ENCODE measurements around the gene EHD2. TPM values are rescaled to one million over a fixed set of nuclear protein-coding genes. Genes with fewer than 3 reads are reported as not detected.

EHD2 gene
- total RNA-seq, 1 experiment from 2014 or later = 2.9 TPM

DNA sequence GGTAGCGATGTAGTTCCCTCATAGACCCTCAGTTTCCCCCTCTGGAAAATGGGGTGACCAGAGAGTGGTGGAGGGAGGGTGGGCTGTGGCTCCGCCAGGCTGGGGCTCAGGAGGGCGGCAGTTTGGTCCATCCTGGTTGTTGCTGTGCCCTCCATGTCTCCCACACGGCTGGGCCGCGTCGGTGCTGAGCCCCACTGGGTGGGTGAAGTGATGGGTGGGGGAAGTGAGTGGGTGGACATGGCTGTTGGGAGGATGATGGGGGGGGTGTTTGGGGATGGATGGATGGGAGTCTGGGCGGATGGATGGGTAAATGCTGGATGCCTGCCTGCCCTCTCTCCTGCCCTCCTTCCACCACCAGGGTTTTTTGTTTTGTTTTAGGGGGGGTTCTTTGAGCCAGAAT is 16.6 kb upstream of the EHD2 start:
- no peak for DNase-seq (ENCODE audit: low spot score)
- POLR2A ChIA-PET (ENCODE audit: low non-redundant PET) = interaction anchor here (0.5 kb wide), 1 partner anchor 12 kb away, joined by 3 read pairs; no protein-coding TSS in a partner anchor
- CTCF ChIA-PET = interaction anchor here (0.9 kb wide), 1 partner anchor 260 kb away, joined by 3 read pairs; no protein-coding TSS in a partner anchor
- peaks cover 16% of the 10 kb centered on the region for H3K36me3 ChIP-seq (ENCODE audit: insufficient read depth, low read length, poor library complexity, severe bottlenecking)
- H3K9me3 ChIP-seq (ENCODE audit: low read depth, low read length, poor library complexity, severe bottlenecking) = no peaks in the 10 kb centered on the region
- no peak for TF ChIP-seq EZH2 (IDR thresholded peaks at IDR 0.05; ENCODE audit: borderline replicate concordance, low read depth, low read length, poor library complexity, severe bottlenecking)
- TF ChIP-seq, protein P1, sequence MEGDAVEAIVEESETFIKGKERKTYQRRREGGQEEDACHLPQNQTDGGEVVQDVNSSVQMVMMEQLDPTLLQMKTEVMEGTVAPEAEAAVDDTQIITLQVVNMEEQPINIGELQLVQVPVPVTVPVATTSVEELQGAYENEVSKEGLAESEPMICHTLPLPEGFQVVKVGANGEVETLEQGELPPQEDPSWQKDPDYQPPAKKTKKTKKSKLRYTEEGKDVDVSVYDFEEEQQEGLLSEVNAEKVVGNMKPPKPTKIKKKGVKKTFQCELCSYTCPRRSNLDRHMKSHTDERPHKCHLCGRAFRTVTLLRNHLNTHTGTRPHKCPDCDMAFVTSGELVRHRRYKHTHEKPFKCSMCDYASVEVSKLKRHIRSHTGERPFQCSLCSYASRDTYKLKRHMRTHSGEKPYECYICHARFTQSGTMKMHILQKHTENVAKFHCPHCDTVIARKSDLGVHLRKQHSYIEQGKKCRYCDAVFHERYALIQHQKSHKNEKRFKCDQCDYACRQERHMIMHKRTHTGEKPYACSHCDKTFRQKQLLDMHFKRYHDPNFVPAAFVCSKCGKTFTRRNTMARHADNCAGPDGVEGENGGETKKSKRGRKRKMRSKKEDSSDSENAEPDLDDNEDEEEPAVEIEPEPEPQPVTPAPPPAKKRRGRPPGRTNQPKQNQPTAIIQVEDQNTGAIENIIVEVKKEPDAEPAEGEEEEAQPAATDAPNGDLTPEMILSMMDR (conservative IDR thresholded peaks at IDR 0.05; ENCODE audit: low read depth, low read length) = no peak
- no peak overlapping the region for H3K4me3 ChIP-seq (ENCODE audit: low read depth, low read length, poor library complexity, severe bottlenecking)
- H3K27me3 ChIP-seq (replicated peaks; ENCODE audit: insufficient read depth, low read depth, low read length, poor library complexity) = no peaks in the 10 kb centered on the region
- intact Hi-C loops (cut with micrococcal nuclease; ENCODE audit: unreplicated experiment) = loop anchor here (10.0 kb wide), 1 partner anchor 182 kb away; the partner anchor contains the start of gene NAPA
- H3K4me1 ChIP-seq (ENCODE audit: insufficient read depth, low read length, poor library complexity, severe bottlenecking) = peaks cover 12% of the 10 kb centered on the region
- no peak overlapping the region for H3K27ac ChIP-seq (ENCODE audit: low read depth, low read length, poor library complexity, severe bottlenecking)
- BruUV-seq (replicated peaks) = no TSS peak

DNA sequence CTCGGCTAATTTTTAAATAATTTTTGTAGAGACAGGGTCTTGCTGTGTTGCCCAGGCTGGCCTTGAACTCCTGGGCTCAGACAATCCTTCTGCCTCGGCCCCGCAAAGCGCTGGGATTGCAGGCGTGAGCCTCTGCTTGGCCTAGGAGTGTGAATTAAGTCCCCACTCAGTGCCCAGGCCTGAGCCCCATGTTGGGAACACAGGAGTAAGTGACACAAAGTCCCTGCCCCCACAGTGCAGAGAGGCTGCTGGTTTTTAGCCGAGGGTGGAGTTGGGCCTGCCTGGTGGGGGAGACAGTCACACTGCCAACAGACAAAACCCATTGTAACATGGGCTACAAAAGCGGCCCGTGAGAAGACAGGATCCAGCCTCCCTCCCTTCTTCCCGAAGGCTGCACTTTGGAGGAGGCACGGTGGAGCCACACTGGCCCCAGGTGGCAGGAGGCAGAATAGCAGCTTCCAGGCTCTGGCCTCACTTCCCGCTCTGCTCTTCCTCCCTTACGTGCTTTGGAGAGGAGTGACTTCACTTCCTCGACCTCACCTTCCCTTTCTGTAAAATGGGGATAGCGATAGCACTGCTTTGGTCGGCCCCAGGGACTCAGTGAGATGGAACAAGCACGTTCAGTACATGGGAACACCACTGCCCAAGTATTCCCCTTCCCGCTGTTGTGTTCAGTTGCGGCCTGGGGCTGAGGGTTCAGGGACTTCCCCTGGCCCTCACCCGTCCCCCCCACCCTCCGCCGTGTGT is 15.2 kb upstream of the EHD2 start:
- no TSS peak for BruUV-seq (replicated peaks)
- Histone ChIP-seq H3K9me3 (ENCODE audit: low read depth, low read length, poor library complexity, severe bottlenecking) (no peaks in the 10 kb centered on the region), H3K27me3 (replicated peaks; ENCODE audit: insufficient read depth, low read depth, low read length, poor library complexity) (no peaks in the 10 kb centered on the region), H3K4me1 (ENCODE audit: insufficient read depth, low read length, poor library complexity, severe bottlenecking) (peaks cover 24% of the 10 kb centered on the region), H3K27ac (ENCODE audit: low read depth, low read length, poor library complexity, severe bottlenecking) (no peak overlapping the region), H3K4me3 (ENCODE audit: low read depth, low read length, poor library complexity, severe bottlenecking) (no peak overlapping the region), H3K36me3 (ENCODE audit: insufficient read depth, low read length, poor library complexity, severe bottlenecking) (peaks cover 17% of the 10 kb centered on the region)
- ChIA-PET POLR2A (ENCODE audit: low non-redundant PET) (no interaction called here), CTCF (interaction anchor here (0.7 to 1.5 kb wide), 4 partner anchors 9 to 270 kb away, joined by 3 to 12 read pairs (median 4); no protein-coding TSS in a partner anchor)
- TF ChIP-seq EZH2 (IDR thresholded peaks at IDR 0.05; ENCODE audit: borderline replicate concordance, low read depth, low read length, poor library complexity, severe bottlenecking) = no peak
- TF ChIP-seq, protein P1 (conservative IDR thresholded peaks at IDR 0.05; ENCODE audit: low read depth, low read length) = peak; percentile 94
- intact Hi-C loops (cut with micrococcal nuclease; ENCODE audit: unreplicated experiment) = loop anchor here (1.0 to 10.0 kb wide), 3 partner anchors 89 to 262 kb away; partner anchors contain the start of genes BICRA and NAPA
- DNase-seq (ENCODE audit: low spot score) = peak; percentile 89

DNA sequence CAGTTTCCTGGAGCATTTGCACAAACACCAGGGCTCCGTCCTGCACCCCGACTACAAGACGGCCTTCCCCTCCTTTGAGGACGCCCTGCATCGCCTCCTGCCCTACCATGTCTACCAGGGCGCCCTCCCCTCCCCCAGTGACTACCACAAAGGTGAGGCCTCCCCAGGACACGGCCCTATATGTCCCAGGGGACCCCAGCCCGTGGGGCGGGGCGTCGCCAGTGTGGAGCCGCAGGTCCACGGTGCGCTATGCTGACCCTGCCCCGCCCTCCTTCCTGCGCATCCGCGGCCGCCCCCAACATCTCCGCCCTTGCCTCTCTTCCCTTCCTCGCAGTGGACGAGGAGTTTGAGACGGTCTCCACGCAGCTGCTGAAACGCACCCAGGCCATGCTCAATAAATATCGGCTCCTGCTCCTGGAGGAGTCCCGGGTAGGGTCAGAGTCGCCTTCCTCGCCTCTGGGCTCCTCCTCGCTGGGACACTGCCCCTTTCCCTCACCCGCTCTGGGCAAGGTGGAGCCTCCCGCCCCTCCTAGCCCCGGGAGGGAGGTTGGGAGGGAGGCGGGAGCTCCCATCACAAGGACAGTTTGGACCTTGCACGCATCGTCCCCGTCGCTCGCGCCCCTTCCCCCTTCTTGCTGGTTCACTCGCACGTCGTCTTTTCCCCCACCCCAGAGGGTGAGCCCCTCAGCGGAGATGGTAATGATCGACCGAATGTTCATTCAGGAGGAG is 14.4 kb upstream of the EHD2 start:
- no peak overlapping the region for H3K4me3 ChIP-seq (ENCODE audit: low read depth, low read length, poor library complexity, severe bottlenecking)
- H3K36me3 ChIP-seq (ENCODE audit: insufficient read depth, low read length, poor library complexity, severe bottlenecking) = peaks cover 17% of the 10 kb centered on the region
- BruUV-seq (replicated peaks) = no TSS peak
- POLR2A ChIA-PET (ENCODE audit: low non-redundant PET) = no interaction called here
- no peaks in the 10 kb centered on the region for H3K27me3 ChIP-seq (replicated peaks; ENCODE audit: insufficient read depth, low read depth, low read length, poor library complexity)
- CTCF ChIA-PET = interaction anchor here (0.7 to 1.8 kb wide), 8 partner anchors 8 to 271 kb away, joined by 3 to 12 read pairs (median 4); partner anchors contain the start of gene EHD2
- DNase-seq (ENCODE audit: low spot score) = no peak
- TF ChIP-seq, protein P1 (conservative IDR thresholded peaks at IDR 0.05; ENCODE audit: low read depth, low read length) = no peak
- TF ChIP-seq EZH2 (IDR thresholded peaks at IDR 0.05; ENCODE audit: borderline replicate concordance, low read depth, low read length, poor library complexity, severe bottlenecking) = no peak
- no peak overlapping the region for H3K27ac ChIP-seq (ENCODE audit: low read depth, low read length, poor library complexity, severe bottlenecking)
- intact Hi-C loops (cut with micrococcal nuclease; ENCODE audit: unreplicated experiment) = loop anchor here (1.0 to 10.0 kb wide), 3 partner anchors 90 to 262 kb away; partner anchors contain the start of genes BICRA and NAPA
- H3K4me1 ChIP-seq (ENCODE audit: insufficient read depth, low read length, poor library complexity, severe bottlenecking) = peaks cover 24% of the 10 kb centered on the region
- no peaks in the 10 kb centered on the region for H3K9me3 ChIP-seq (ENCODE audit: low read depth, low read length, poor library complexity, severe bottlenecking)

Data from A673 (cell line).